Endothelial cell of umbilical vein (primary cell): ENCODE results near the gene CCDC6. TPM values are rescaled to one million over a fixed set of nuclear protein-coding genes. Genes with fewer than 3 reads are reported as not detected.

Experiments used
- BruUV-seq: library from RNA; stranded (reverse); fragments of 400-500 nt; replicated peaks from 2 replicates; lab custom pipeline; 2021; lab: Mats Ljungman, UMichigan
- CTCF ChIA-PET: fragments of 300-600, 350-600 bp; sonication (Branson Sonifier 250); formaldehyde crosslinking; loops from one replicate; lab custom pipeline; 2021; ENCODE audit warnings: antibody characterized with exemption, inconsistent platforms; lab: Charles Lee
- POLR2A ChIA-PET: fragments of 300-600, 350-600 bp; sonication (Branson Sonifier 250); formaldehyde crosslinking; loops from one replicate; lab custom pipeline; 2021; ENCODE audit warnings: antibody characterized with exemption, inconsistent platforms; lab: Charles Lee
- DNase-seq: peaks from one replicate; pipeline ENCODE4 v3.0.0-alpha.2; 2011; ENCODE audit warnings: low read depth, low spot score
- FAIRE-seq: peaks from 2 replicates; lab custom pipeline; 2011; peaks lifted over from hg19 to GRCh38; lab: Jason Lieb, UNC
- H2AFZ ChIP-seq: 2 replicates; pipeline ENCODE4 v1.6.0; 2012; ENCODE audit warnings: low read depth, low read length, control low read depth, inconsistent platforms
- H3K27ac ChIP-seq: 2 replicates; pipeline ENCODE4 v1.5.1; 2011; ENCODE audit warnings: low read depth, mild to moderate bottlenecking, control low read depth, low read length, moderate library complexity; ENCODE audit not compliant: insufficient read depth
- H3K27me3 ChIP-seq, 2 experiments: 2 replicates each; pipeline versions ENCODE4 v1.6.0 to v1.6.1; 2011; ENCODE audit warnings: low read length in 2 of 2, mixed read lengths in 1 of 2; ENCODE audit not compliant: control insufficient read depth in 2 of 2, insufficient read depth in 2 of 2
- H3K36me3 ChIP-seq, 2 experiments: 2 replicates in 1 of 2; 3 replicates in 1 of 2; pipeline ENCODE4 v1.5.1; 2011; ENCODE audit warnings: low read length in 2 of 2, mild to moderate bottlenecking in 1 of 2, moderate library complexity in 1 of 2; ENCODE audit not compliant: control insufficient read depth in 2 of 2, insufficient read depth in 2 of 2; ENCODE audit errors: extremely low read depth in 1 of 2
- H3K4me1 ChIP-seq: 3 replicates; pipeline ENCODE4 v1.5.1; 2011; ENCODE audit warnings: mild to moderate bottlenecking, low read length; ENCODE audit not compliant: control insufficient read depth, insufficient read depth; ENCODE audit errors: extremely low read depth
- H3K4me2 ChIP-seq: 2 replicates; pipeline ENCODE4 v1.6.1; 2011; ENCODE audit warnings: low read length, control low read depth, mixed read lengths; ENCODE audit not compliant: insufficient read depth
- H3K4me3 ChIP-seq, 3 experiments: fragments of 200-600 bp in 1 of 3; sonication (generic), shearing (Covaris generic) in 1 of 3; replicated peaks in 1 of 3; 2 replicates each; pipeline ENCODE4 v1.5.1; 2011 to 2016; ENCODE audit warnings: control low read depth in 3 of 3, low read length in 3 of 3, mild to moderate bottlenecking in 2 of 3, inconsistent platforms in 1 of 3, low read depth in 1 of 3, moderate library complexity in 1 of 3; ENCODE audit not compliant: insufficient read depth in 1 of 3
- H3K79me2 ChIP-seq: 2 replicates; pipeline ENCODE4 v1.6.0; 2012; ENCODE audit warnings: low read length, inconsistent platforms; ENCODE audit not compliant: control insufficient read depth, insufficient read depth
- H3K9ac ChIP-seq: replicated peaks from 2 replicates; pipeline ENCODE3; 2011; ENCODE audit warnings: low read length, control low read depth; ENCODE audit not compliant: insufficient read depth; ENCODE audit errors: extremely low read depth
- H3K9me1 ChIP-seq: replicated peaks from 3 replicates; pipeline ENCODE4 v1.6.0; 2011; ENCODE audit warnings: mild to moderate bottlenecking, low read length; ENCODE audit not compliant: control insufficient read depth, insufficient read depth; ENCODE audit errors: extremely low read depth
- H3K9me3 ChIP-seq: replicated peaks from 2 replicates; pipeline ENCODE4 v1.5.1; 2012; ENCODE audit warnings: low read length, inconsistent platforms; ENCODE audit not compliant: control insufficient read depth, insufficient read depth
- H4K20me1 ChIP-seq: replicated peaks from 2 replicates; pipeline ENCODE3; 2011; ENCODE audit warnings: mild to moderate bottlenecking, low read length; ENCODE audit not compliant: control insufficient read depth, insufficient read depth; ENCODE audit errors: extremely low read depth
- CTCF ChIP-seq, 2 donors: IDR thresholded peaks; 1 replicate in 1 of 2; 2 replicates in 1 of 2; pipeline ENCODE4 v1.5.1; 2011; ENCODE audit warnings: low read length in 2 of 2, mild to moderate bottlenecking in 2 of 2, moderate library complexity in 2 of 2, control low read depth in 1 of 2, inconsistent platforms in 1 of 2, low read depth in 1 of 2; ENCODE audit not compliant: insufficient read depth in 1 of 2; ENCODE audit errors: extremely low read depth in 1 of 2
- EZH2 ChIP-seq: IDR thresholded peaks from 2 replicates; pipeline ENCODE4 v1.6.1; 2012; ENCODE audit warnings: borderline replicate concordance, low read depth, mild to moderate bottlenecking, moderate library complexity, low read length, inconsistent platforms; ENCODE audit not compliant: severe bottlenecking
- FOS ChIP-seq: IDR thresholded peaks from 2 replicates; pipeline ENCODE4 v1.6.1; 2011; ENCODE audit warnings: mild to moderate bottlenecking, low read length, moderate library complexity, borderline replicate concordance; ENCODE audit not compliant: insufficient read depth
- GATA2 ChIP-seq: IDR thresholded peaks from 2 replicates; pipeline ENCODE4 v1.7.0; 2011; ENCODE audit warnings: low read depth, mild to moderate bottlenecking, moderate library complexity, mixed read lengths, low read length; ENCODE audit not compliant: insufficient read length, insufficient read depth
- JUN ChIP-seq: IDR thresholded peaks from 2 replicates; pipeline ENCODE4 v1.6.1; 2011; ENCODE audit warnings: borderline replicate concordance, low read depth; ENCODE audit not compliant: insufficient read length, insufficient read depth
- MAX ChIP-seq: IDR thresholded peaks from 2 replicates; pipeline ENCODE4 v1.6.1; 2011; ENCODE audit not compliant: insufficient read depth, insufficient read length
- MYC ChIP-seq: IDR thresholded peaks from one replicate; pipeline ENCODE4 v1.6.1; 2011; ENCODE audit warnings: mild to moderate bottlenecking, low read depth, low read length
- POLR2A ChIP-seq: IDR thresholded peaks from 2 replicates; pipeline ENCODE4 v1.6.1; 2012; ENCODE audit warnings: low read depth, mild to moderate bottlenecking, control low read depth, low read length
- POLR2AphosphoS5 ChIP-seq: IDR thresholded peaks from 2 replicates; pipeline ENCODE4 v1.6.1; 2012; ENCODE audit warnings: low read depth, mild to moderate bottlenecking, control low read depth, low read length, moderate library complexity; ENCODE audit not compliant: insufficient read depth
- dilution Hi-C: fragments of 300-500 bp; cut with MboI; formaldehyde crosslinking; loops from one replicate; pipeline ENCODE4 v1.15.0; 2019; ENCODE audit warnings: low sequenced_read_pairs; ENCODE audit not compliant: extremely low pct_ligation_motif_present
- intact Hi-C: fragments of 100-400 bp; cut with micrococcal nuclease; formaldehyde crosslinking; loops from one replicate; pipeline ENCODE4 v1.10.0; 2022
- polyA plus RNA-seq, 4 experiments: library from polyadenylated mRNA; depleted of rRNA in 3 of 4; stranded (reverse) in 3 of 4; unstranded in 1 of 4; fragments of >200 nt; gene quantifications; 2 replicates each; pipeline versions ENCODE4 v1.2.1 to v1.2.3, GENCODE V29; 2011 to 2012; ENCODE audit warnings: missing spikeins in 1 of 4
- total RNA-seq: library from RNA; stranded (reverse); gene quantifications from 2 replicates; pipeline ENCODE4 v1.2.3, GENCODE V29; 2021

CCDC6 gene
- total and polyA plus RNA-seq, 2 donors (not counting 3 experiments of a cell fraction or from before 2014, with no cell fraction given), result 16.8 to 36.8 TPM

GRCh38 chr10:59905731-59906416 is 482 bp downstream of the CCDC6 start:
- BruUV-seq, result TSS peak; percentile 8

More at GRCh38 chr10:59905731-59906416, 482 bp downstream of the CCDC6 start:
- ChIA-PET POLR2A (interaction anchor here (1.0 to 1.2 kb wide), 3 partner anchors 29 to 75 kb away, joined by 3 to 4 read pairs (median 3); no protein-coding TSS in a partner anchor), CTCF (interaction anchor here (0.6 to 3.1 kb wide), 20 partner anchors 8 to 279 kb away, joined by 3 to 34 read pairs (median 4); no protein-coding TSS in a partner anchor)
- DNase-seq, result no peak
- Histone ChIP-seq H4K20me1 (peaks cover 3% of the 10 kb centered on the region), H3K36me3 (no peaks in the 10 kb centered on the region), H3K79me2 (peaks cover 52% of the 10 kb centered on the region), H3K9ac (peak overlapping the region; percentile 69), H3K27me3 (no peaks in the 10 kb centered on the region), H3K4me1 (peaks cover 32% of the 10 kb centered on the region), H2AFZ (peak overlapping the region; percentile 22), H3K9me1 (no peaks in the 10 kb centered on the region), H3K4me2 (peak overlapping the region; percentile 87), H3K27ac (peak overlapping the region; percentile 3), H3K4me3 (peak overlapping the region; percentile 66 to 81 (median 68)), H3K9me3 (no peaks in the 10 kb centered on the region)
- FAIRE-seq, result no peak
- TF ChIP-seq POLR2A (no peak), JUN (no peak), POLR2AphosphoS5 (no peak), CTCF (IDR thresholded peaks at IDR 0.05; ENCODE audit: extremely low read depth in 1 of 2, insufficient read depth in 1 of 2, low read depth in 1 of 2, low read length in 2 of 2) (no peak), MYC (no peak), GATA2 (no peak), FOS (no peak), EZH2 (no peak), MAX (no peak)
- intact Hi-C loops, result loop anchor here (1.0 to 10.0 kb wide), 4 partner anchors 76 to 519 kb away; no protein-coding TSS in a partner anchor
- dilution Hi-C loops, result no loop called here
